ENCODE measurements around the gene ACKR1.

The ACKR1 gene, protein sequence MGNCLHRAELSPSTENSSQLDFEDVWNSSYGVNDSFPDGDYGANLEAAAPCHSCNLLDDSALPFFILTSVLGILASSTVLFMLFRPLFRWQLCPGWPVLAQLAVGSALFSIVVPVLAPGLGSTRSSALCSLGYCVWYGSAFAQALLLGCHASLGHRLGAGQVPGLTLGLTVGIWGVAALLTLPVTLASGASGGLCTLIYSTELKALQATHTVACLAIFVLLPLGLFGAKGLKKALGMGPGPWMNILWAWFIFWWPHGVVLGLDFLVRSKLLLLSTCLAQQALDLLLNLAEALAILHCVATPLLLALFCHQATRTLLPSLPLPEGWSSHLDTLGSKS

DNA sequence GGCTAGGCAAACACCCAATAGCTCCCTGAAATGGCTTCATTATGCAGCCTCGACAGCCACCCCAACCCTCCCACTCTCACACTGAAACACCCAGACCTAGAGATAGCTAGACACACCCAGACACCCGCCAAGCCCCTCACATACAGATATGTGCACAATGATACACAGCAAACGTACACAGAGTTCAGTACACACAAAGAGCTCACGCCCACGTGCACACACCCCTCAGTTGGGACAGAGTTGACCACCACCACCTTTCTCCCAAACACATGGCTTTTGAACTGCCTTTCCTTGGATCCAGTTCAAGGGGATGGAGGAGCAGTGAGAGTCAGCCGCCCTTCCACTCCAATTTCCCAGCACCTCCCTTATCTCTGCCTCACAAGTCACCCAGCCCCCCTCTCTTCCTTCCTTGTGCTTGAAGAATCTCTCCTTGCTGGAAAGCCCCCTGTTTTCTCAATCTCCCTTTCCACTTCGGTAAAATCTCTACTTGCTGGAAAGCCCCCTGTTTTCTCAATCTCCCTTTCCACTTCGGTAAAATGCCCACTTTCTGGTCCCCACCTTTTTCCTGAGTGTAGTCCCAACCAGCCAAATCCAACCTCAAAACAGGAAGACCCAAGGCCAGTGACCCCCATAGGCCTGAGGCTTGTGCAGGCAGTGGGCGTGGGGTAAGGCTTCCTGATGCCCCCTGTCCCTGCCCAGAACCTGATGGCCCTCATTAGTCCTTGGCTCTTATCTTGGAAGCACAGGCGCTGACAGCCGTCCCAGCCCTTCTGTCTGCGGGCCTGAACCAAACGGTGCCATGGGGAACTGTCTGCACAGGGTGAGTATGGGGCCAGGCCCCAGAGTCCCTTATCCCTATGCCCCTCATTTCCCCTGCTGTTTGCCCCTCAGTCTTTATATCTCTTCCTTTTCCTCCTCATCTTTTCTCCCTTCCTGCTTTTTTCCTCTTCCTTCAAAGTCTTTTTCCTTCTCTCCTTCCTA lies at the start of gene ACKR1:
TSS of gene ACKR1 (plus strand) at position 715 of the 981 bp plus-strand sequence. CDS start at position 800, 85 bp downstream.
- no peak for DNase-seq

DNA sequence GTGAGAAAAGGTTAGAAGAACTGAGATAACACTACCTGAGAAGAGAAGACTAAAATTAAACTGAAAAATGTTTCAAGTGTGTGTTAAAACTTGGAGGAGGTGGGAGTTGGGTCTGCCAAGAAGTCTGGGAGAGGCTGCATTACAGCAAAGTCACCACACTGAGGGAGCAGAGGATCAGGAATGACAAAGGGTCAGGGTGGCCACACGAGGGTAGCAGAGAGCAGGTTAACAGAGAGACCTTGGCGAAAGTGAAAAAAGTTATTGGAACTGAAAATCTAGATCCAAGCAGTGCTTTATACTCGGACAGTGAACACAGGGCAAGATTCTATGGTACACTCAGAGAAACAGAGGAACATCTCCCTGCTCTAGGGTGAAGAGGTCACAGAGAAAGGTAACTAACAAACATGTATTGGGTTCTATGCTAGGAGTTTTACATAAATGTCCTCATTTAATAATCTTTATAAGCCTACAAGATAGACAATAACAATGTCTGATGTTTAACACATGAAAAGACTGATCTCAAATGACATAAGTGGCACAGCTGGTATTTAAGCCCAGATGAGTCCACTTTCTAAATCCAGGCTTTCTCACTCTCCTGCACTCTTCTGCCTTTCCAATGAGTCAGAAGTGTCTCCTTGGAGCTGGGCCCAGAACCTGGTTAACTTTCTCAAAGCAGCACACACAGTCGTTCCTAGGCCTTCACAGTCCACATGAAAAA lies 43.5 kb upstream of the ACKR1 start:
- DNase-seq, result peak; percentile 61

DNA sequence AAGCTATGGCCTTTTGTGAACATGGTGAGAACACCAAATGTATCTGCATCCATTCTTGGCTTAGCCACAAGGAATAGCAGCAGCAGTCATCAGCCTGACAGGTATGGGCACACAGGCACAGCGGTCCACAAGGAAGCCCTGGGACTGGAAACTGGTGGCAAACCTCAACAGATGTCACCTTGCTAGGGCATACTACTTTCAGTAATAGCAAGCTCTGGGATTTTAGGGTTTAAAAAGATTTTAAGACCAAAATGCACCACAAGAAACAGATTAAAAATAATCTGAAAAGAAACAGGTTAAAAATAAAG lies 43.0 kb upstream of the ACKR1 start:
- DNase-seq, result no peak

DNA sequence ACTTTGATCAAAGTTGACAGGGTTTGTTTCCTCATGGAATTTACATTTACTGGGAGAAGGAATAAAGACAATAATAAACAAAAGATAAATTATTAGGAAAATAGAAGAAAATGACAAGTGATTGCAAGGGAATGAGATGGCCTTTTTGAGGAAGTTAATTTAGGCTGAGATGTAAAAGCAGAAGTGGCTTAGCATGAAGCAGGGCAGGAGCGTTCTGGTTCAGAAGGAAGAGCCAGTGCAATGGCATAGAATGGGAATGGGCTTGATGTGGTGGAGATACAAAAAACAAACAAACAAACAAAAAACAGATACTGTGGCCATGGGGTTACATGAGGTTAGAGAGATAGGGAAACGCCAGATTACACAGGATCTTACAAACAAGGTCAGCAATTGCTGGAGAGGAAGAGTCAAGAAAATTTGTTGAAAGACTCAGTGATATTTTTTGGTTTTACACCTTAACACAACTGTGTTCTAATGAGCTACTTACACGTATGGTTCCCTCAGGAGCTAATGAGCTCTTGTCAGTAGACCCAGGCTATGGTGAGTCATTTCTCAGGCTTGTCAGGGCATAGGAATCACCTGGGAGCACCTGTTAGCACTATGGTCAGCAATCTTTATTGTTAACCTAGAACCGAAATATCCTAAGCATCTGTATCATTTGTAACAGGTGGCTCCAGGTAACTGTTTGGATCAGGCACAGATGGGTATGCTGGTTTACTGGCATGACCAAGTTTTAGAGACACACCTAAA lies 42.0 kb upstream of the ACKR1 start:
- no peak for DNase-seq

DNA sequence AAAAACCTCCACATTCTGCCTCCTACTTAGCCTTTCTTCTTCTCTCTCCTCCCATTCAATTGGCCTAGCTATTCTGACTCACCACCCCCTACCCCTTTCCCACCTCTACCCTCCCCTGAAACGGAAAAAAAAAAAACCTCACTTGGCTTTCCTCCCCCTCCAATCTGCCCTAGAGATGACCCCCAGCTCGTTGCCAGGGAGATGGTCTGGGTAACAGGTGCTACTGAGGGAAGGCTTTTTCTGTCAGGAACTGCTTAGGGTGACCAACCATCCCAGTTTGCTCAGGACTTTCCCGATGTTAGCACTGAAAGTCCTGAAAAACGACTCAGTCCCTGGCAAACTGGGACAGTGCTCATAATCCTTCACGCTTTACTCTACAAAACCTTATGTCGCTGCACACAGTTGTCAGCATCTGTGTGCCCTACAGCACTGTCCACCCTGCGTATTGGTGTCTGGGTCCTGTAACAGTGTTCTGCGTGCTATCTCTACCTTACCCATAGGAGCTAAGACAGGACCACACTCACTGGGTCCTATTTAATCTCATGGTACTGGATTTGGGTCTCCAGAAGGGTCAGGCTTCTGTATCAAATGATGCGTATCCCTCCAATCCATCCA lies 41.0 kb upstream of the ACKR1 start:
- DNase-seq, result peak; percentile 3

DNA sequence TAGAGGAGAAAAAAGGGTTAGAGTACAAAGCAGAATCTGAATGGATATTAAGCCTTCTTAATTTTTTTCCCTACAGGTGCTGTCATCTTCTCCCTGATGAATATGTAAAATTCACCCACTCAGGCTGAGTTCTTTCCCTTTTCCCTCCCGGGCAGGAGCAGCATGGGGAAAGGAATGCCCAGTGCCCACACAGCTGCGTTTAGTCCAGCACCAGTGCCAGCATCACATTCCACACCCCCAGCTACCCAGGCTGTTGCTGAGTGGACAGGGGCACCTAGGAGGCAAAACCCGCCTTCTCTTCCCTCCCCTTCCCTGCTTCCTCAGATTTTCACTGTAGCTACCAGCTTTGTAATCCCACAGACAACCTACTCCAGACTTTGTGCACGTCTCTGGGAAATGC lies 36.6 kb upstream of the ACKR1 start:
- DNase-seq, result no peak

DNA sequence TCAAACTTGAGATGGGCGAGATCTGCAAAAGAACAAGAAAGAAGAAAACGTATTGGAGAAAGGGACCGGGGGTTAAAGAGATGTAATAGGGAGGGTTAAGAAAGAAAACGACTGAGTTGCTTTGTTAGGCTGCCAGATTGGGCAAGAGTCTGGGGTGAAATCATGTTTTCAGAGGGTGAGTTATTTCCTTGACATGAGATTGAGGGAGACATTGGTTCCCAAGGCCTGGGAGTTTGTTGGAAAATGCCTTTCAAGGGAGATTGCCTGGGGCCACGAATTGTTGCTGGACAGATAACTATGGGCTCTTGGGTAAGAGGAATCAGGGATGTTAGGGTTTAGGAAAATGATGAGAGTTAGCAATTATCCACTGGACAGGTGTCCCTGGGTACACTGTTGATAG lies 34.0 kb upstream of the ACKR1 start:
- no peak for DNase-seq

DNA sequence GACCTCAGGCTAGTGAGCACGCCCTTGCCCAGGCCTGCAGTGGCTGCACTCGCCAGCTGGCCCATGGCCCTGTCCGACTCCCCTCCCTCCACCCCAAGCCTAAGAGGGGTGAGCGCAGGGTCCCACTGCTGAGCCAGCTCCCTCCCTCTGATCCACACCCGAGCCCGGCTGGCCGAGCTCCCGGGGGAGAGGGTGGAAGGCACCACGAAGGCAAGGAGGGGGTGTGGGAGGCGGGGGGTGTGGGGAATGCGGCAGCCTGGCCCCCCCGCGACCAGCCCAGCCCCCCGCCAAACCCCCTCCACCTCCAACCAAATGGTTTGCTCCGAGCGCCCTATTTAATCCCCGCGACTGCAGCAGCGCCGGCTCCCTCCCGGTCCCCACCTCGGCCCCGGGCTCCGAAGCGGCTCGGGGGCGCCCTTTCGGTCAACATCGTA lies 33.4 kb upstream of the ACKR1 start, which contains the start of gene CADM3:
TSS of gene CADM3 (plus strand) at position 362 of the 434 bp plus-strand sequence. CDS start 151 bp downstream, outside the sequence.
- peak; percentile 28 for DNase-seq

DNA sequence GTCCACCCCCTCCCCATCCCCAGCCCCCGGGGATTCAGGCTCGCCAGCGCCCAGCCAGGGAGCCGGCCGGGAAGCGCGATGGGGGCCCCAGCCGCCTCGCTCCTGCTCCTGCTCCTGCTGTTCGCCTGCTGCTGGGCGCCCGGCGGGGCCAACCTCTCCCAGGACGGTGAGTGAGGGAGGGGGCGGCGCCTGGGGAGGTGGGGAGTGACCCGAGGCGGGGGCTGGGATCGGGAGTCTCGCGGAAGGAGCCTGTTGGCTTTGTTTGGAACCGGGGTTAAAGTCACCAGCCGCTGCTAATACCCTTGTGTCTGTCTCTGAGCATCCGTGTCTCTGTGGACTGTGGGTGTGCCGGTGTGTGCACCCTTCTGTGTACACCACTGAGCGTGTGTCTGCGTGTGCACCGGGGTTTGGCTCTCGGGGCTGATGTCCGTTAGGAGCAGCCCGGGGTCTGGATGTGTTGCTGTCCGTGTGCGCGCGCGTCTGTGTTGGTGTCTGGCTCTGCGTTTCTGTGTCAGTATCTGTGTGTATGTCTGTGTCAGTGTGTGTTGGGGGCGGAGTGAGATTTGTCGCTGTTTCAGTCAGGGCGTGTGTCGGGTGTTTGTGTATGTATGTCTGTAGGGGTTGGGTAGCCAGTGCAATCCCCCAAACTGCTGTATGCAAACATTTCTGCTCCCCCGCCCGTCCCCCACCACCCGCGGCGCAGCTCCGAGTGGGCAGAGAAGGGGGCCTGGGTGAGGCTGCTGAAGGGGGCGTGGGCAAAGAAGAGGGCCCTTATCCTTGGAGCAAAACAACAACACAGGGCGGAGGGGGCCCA lies 32.8 kb upstream of the ACKR1 start:
- peak; percentile 28 for DNase-seq

DNA sequence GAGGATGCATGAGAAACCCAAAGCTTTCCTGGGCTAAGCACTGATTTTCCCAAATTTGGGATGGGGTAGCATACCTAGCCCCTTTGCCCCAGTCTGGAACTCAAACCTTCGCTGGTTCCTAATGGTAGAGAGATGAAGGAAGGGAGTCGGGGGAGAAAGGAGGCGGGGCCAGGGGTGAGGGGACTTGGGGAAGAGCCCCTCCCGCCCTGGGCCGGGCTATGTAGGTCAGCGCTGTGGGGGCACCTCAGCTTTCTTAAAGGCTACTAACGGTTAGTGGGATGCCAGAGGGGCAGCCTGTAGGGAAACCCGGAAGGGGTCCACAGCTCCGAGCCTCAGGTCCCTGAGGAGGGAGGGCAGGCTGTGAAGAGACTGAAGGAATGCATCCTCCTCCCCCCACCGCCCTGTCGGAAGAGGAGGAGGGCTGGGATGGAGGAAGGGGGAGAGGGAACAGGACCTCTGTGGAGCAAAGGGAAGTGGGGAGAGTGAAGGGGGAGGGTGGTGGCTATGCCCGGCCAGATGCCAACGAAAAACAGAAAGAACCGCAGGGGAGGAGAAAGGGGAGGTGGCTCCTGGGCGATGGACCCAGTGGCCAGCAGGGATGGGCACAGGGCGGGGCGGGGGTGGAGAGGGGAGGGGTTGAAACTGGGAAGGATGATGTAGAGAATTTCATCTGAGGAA lies 31.9 kb upstream of the ACKR1 start:
- no peak for DNase-seq

DNA sequence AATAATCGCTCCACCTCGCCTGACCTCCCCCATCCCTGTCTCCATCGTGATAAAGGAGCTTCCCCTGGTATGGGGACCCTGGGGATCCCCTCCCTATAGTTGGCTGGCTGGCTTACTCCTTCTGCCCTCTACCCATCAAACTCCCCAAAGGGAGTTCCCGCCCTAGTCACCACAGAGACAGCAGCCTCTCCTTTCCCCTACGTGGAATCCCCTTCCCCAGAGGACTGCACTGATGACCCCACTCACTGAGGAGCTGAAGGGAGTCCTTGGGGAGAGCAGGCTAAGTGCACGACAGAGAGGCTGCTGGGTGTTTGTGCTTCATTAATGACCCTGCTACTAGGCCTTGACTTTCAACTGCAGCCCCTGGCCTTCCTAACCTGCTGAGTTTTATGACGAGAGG lies 31.4 kb upstream of the ACKR1 start:
- no peak for DNase-seq

DNA sequence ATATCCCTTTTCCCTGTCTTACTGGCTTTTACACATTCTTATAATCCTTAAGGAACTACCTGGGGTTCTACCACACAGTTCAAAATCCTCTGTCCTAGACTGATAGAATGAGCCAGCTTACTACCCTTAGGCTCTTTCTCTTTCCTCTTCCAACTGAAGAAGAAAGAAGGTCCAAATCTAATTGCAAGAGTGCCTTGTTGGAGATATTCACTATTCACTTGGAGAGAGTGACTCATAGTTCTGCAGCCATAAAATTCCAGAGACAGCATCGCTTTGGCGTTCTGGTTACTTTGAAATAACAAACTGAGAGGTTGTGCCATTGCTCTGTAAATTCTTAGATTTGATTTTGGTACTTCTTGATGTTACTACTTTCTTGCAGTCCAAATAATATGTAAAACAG lies 29.1 kb upstream of the ACKR1 start:
- DNase-seq, result no peak

DNA sequence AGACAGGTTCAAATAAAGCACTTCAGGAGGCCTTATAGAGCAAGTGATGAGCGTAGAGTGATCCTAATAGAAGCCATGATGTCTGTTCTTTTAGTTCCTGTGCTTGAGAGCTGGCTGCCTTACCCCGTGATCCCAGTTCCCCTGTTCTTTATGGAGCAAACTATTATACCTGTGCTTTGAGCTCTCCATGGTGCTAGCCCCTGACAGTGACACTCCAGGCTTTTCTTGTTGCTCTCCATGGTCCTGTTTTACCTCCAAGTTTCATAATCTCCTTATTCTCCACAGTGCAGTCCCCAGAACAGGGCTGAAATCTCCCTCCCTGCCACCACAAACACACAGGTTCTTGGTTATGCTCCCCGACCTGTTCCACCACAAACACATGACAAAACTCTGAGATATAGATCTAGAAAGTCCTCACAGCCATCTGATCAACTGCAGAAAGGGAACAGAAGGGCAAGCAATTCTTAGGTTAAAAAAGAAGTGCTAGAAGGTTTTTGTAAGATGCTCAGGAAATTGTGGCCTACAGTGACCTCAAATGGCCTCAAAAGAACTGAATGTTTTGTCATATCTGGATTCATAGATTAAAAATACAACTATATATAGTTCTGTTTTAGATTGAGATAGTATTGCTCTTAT lies 27.3 kb upstream of the ACKR1 start:
- no peak for DNase-seq

DNA sequence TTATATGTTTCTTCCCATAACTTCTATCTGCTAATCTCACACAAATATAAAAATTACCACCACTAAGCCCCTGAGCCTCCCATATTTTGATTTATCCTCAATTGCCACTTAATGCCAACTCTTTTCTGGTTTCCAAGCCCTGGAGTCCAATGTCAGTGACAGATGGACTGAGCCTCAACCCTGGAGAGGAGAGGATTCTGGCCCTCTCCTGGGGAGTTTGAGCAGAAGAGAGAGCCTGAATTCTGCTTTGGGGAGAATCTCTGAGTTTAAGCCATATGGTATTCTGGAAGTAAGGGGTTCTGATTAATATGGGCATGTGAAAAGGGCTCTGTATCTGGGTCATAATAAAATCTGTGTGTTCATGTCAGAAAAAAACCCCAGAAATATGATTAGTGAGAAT lies 24.8 kb upstream of the ACKR1 start:
- DNase-seq, result no peak

DNA sequence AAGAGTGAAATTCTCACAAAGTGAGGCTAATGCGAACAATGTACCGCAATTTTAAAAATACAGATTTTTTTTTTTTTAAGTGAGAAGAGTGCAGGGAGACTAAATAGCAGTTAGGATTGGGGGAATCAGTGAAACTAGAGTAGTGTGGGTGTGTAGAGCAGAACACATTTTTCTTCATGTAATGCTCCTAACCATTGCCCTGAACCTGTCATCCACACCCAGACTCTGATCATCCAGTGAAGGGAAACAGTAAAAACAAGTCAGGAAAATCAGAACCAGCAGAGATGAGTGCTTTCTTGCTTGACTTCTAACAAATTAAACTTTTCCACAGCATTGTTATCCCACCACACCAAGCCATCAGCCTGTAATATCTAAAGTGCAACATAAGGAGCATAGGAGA lies 24.2 kb upstream of the ACKR1 start:
- no peak for DNase-seq

DNA sequence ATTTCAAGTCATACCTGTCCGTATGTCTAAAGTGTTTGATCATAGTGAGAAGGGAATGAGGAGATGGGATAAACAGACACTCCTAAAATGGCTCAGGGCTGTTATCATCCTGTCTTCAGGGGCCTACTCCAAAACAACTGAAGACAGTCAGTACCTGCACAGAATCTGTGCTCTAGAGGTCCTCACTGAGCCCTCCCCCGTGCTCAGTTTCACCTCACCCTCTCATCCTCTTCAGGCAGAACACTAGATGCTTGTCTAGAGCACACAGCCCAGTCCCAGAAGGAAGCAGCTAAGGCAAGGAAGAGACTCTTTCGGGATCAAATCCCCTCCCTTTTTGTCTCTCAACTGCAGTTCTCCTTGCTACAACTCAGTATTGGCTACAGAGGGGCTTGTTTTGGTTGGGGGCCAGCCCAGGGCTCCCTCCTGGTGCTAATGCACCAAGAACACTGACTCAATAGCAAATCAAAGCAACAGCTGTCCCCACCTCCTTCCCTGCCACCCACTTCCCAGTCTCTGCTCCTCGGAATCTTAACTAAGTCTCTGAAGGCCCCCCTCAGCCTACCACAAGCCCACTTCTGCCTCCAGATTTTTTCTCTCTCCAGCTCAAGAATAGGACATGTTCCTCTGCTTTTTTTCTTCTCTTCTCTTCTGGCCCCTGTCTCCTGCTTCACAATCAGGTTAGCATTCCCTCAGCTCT lies 23.2 kb upstream of the ACKR1 start:
- no peak for DNase-seq

DNA sequence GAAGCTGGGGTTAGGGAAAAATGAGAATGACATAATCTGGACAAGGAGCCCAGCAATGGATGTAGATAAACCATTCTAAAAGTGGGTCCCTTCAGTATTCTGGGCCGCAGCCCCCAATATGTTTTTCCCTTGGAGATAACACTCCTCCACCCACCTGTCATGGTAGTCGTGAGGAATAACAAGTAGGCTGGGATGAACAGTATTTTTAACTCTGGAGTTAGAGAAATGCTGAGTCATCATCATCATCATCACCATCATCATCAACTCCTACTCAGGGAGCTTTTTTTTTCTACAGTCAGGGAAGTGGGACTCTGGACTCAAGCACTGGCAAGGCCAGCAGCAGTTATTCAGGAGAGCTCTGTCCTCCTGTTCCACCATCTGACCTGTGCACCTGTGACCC lies 20.5 kb upstream of the ACKR1 start:
- no peak for DNase-seq

DNA sequence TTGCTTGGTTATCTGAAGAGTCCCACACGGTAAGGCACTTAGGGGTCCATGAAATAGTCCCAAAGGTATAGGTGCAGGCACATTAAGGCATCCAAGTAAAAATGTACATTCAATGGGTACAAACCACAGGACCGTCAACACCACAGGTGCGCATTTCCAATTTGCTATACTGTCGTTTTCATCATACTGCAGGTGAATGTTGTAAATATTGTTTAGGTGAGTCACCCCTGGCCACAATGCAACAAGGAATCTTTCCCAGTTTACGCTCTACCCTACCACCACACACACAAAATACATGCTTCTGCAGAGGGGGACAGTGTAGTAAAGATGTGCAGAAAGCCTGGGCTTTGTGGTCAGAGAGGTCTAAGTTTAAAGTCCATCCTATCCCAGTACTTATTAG lies 19.6 kb upstream of the ACKR1 start:
- DNase-seq, result no peak

DNA sequence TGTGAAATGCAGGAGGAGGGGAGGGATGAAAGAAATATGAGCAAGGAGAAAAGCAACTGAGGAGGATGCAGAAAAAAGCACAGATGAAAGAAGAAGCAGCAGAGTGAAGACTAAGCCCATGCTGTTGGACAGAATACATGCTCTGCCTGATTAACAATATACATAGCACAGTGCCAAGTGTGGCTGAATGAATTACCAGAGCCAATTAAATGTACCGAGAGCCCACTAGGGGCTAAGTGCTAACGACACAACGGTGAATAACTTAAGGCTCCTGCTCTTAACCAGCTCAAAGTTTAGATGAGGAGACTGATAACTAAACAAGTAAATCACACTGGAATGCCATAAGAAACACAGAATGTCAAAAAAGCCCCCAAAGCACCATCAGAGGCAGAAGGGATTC lies 17.6 kb upstream of the ACKR1 start:
- no peak for DNase-seq
